NCI-H510A (cell line): ENCODE data around the gene HSD17B3.
"Not testable (repeated sequence)": the region's sequence is repeated elsewhere in the genome, so short reads cannot be mapped to it uniquely, and the experiment has no call there.

Experiments
- DNase-seq: peaks from one replicate; lab custom pipeline; 2025; lab: John Stamatoyannopoulos, UW

The HSD17B3 gene

GRCh38 chr9:96306958-96307357 is 5.0 kb upstream of the HSD17B3 start:
- DNase-seq = not testable (repeated sequence)

GRCh38 chr9:96305171-96305570 is 3.2 kb upstream of the HSD17B3 start:
- DNase-seq = no peak

GRCh38 chr9:96304230-96304629 is 2.3 kb upstream of the HSD17B3 start:
- no peak for DNase-seq

- no peak for DNase-seq
Observed at GRCh38 chr9:96299823-96300222, 2.2 kb downstream of the HSD17B3 start.

- DNase-seq = no peak
Observed at GRCh38 chr9:96294159-96294545, 7.8 kb downstream of the HSD17B3 start.

- no peak for DNase-seq
Observed at GRCh38 chr9:96293498-96294158, 8.3 kb downstream of the HSD17B3 start.

GRCh38 chr9:96289392-96289791 is 12.6 kb downstream of the HSD17B3 start:
- DNase-seq = no peak

GRCh38 chr9:96281641-96282040 is 20.3 kb downstream of the HSD17B3 start:
- no peak for DNase-seq

GRCh38 chr9:96279932-96280331 is 22.0 kb downstream of the HSD17B3 start:
- DNase-seq = no peak

GRCh38 chr9:96274939-96275338 is 27.0 kb downstream of the HSD17B3 start:
- DNase-seq = no peak

- no peak for DNase-seq
Observed at GRCh38 chr9:96270236-96270744, 31.7 kb downstream of the HSD17B3 start.

GRCh38 chr9:96258967-96259366 is 43.0 kb downstream of the HSD17B3 start:
- DNase-seq = no peak

- no peak for DNase-seq
Observed at GRCh38 chr9:96256800-96257199, 45.2 kb downstream of the HSD17B3 start.

GRCh38 chr9:96255698-96256097 is 46.3 kb downstream of the HSD17B3 start:
- DNase-seq = no peak

GRCh38 chr9:96253059-96253696 is 48.8 kb downstream of the HSD17B3 start:
- DNase-seq = no peak

GRCh38 chr9:96251451-96251850 is 50.5 kb downstream of the HSD17B3 start:
- DNase-seq = no peak

- DNase-seq = no peak
Observed at GRCh38 chr9:96249746-96250145, 52.2 kb downstream of the HSD17B3 start.

- DNase-seq = no peak
Observed at GRCh38 chr9:96246267-96246671, 55.7 kb downstream of the HSD17B3 start.

GRCh38 chr9:96245399-96245798 is 56.6 kb downstream of the HSD17B3 start:
- no peak for DNase-seq

GRCh38 chr9:96243778-96244177 is 58.2 kb downstream of the HSD17B3 start:
- DNase-seq = no peak

- DNase-seq = no peak
Observed at GRCh38 chr9:96242811-96243210, 59.2 kb downstream of the HSD17B3 start.

- no peak for DNase-seq
Observed at GRCh38 chr9:96241391-96241809, 60.6 kb downstream of the HSD17B3 start.

- DNase-seq = no peak
Observed at GRCh38 chr9:96236854-96237550, 65.0 kb downstream of the HSD17B3 start.
